PC-3 (cell line): Measurements from ENCODE around the gene JAKMIP2. TPM values are rescaled to one million over a fixed set of nuclear protein-coding genes. Genes with fewer than 3 reads are reported as not detected.

ENCODE experiments used
- ATAC-seq: fragments of 200-7000 bp; cut with Tn5 transposase; 2 replicates; pipeline ENCODE4 v1.9.1; 2020; ENCODE audit warnings: mild to moderate bottlenecking, moderate library complexity
- BruUV-seq: library from RNA; stranded (reverse); fragments of 400-500 nt; replicated peaks from 2 replicates; lab custom pipeline; 2021; lab: Mats Ljungman, UMichigan
- CTCF ChIA-PET: fragments of 300-600 bp; sonication (Branson Sonifier 250); formaldehyde crosslinking; loops from one replicate; lab custom pipeline; 2022; ENCODE audit warnings: antibody characterized with exemption; lab: Charles Lee
- POLR2A ChIA-PET: fragments of 300-600 bp; sonication (Branson Sonifier 250); formaldehyde crosslinking; loops from one replicate; lab custom pipeline; 2022; ENCODE audit warnings: antibody characterized with exemption; ENCODE audit not compliant: unreplicated experiment; lab: Charles Lee
- DNase-seq: peaks from one replicate; pipeline ENCODE4 v3.0.0-alpha.2; 2015
- H2AFZ ChIP-seq: fragments of 300-600 bp; sonication (generic); 2 replicates; pipeline ENCODE4 v1.6.0; 2016; ENCODE audit warnings: antibody characterized with exemption, low read length
- H3F3A ChIP-seq: fragments of 300-600 bp; sonication (generic); one replicate; pipeline ENCODE4 v1.6.0; 2017; ENCODE audit warnings: antibody characterized with exemption, low read length, control low read depth, mild to moderate bottlenecking; ENCODE audit not compliant: unreplicated experiment
- H3K27ac ChIP-seq: fragments of 300-600 bp; sonication (generic); 2 replicates; pipeline ENCODE4 v1.5.1; 2016; ENCODE audit warnings: mild to moderate bottlenecking, low read length
- H3K27me3 ChIP-seq: fragments of 300-600 bp; sonication (generic); 2 replicates; pipeline ENCODE4 v1.6.1; 2016; ENCODE audit warnings: low read length, mixed read lengths
- H3K36me3 ChIP-seq: fragments of 300-600 bp; sonication (generic); 2 replicates; pipeline ENCODE4 v1.6.1; 2016; ENCODE audit warnings: low read depth, mixed run types, low read length, mixed read lengths
- H3K4me1 ChIP-seq: fragments of 300-600 bp; sonication (generic); 2 replicates; pipeline ENCODE4 v1.5.1; 2016; ENCODE audit warnings: low read length; ENCODE audit not compliant: insufficient read depth
- H3K4me2 ChIP-seq: fragments of 300-600 bp; sonication (generic); 2 replicates; pipeline ENCODE4 v1.6.0; 2016; ENCODE audit warnings: low read length
- H3K4me3 ChIP-seq: fragments of 300-600 bp; sonication (generic); 2 replicates; pipeline ENCODE4 v1.5.1; 2016; ENCODE audit warnings: mild to moderate bottlenecking, low read length, mixed read lengths
- H3K79me2 ChIP-seq: fragments of 300-600 bp; sonication (generic); 2 replicates; pipeline ENCODE4 v1.6.1; 2017; ENCODE audit warnings: low read length, mixed read lengths
- H3K9ac ChIP-seq: fragments of 300-600 bp; sonication (generic); 2 replicates; pipeline ENCODE4 v1.6.0; 2016; ENCODE audit warnings: mild to moderate bottlenecking, low read length
- H3K9me2 ChIP-seq: fragments of 300-600 bp; sonication (generic); replicated peaks from 2 replicates; pipeline ENCODE4 v1.6.1; 2016; ENCODE audit warnings: mixed run types, low read length, mixed read lengths
- H3K9me3 ChIP-seq: fragments of 300-600 bp; sonication (generic); 2 replicates; pipeline ENCODE4 v1.6.1; 2016; ENCODE audit warnings: low read length, mixed read lengths
- H4K20me1 ChIP-seq: fragments of 300-600 bp; sonication (generic); 2 replicates; pipeline ENCODE4 v1.6.1; 2016; ENCODE audit warnings: low read length, mixed read lengths
- EZH2 ChIP-seq: fragments of 300-600 bp; sonication (generic); IDR thresholded peaks from one replicate; pipeline ENCODE4 v1.6.1; 2017; ENCODE audit warnings: antibody characterized with exemption, mild to moderate bottlenecking, low read length; ENCODE audit not compliant: unreplicated experiment
- EZH2phosphoT487 ChIP-seq: fragments of 300-600 bp; sonication (generic); IDR thresholded peaks from 2 replicates; pipeline ENCODE4 v1.6.1; 2018; ENCODE audit warnings: mild to moderate bottlenecking, antibody characterized with exemption, low read length, borderline replicate concordance
- intact Hi-C: fragments of 100-400 bp; cut with micrococcal nuclease; formaldehyde crosslinking; loops from 2 replicates; pipeline ENCODE4 v1.9.0; 2023
- total RNA-seq: library from RNA; depleted of rRNA; stranded (reverse); fragments of >200 nt; gene quantifications from 2 replicates; pipeline ENCODE4 v1.2.3, GENCODE V29; 2014
- TF ChIP-seq, protein P1 (sequence below): fragments of 300-600 bp; sonication (generic); conservative IDR thresholded peaks from 2 replicates; pipeline ENCODE4 v1.5.1; 2017; ENCODE audit warnings: antibody characterized with exemption, low read depth, mild to moderate bottlenecking, low read length

JAKMIP2 gene
- total RNA-seq, 1 experiment from 2014 or later, result 0.15 TPM

DNA sequence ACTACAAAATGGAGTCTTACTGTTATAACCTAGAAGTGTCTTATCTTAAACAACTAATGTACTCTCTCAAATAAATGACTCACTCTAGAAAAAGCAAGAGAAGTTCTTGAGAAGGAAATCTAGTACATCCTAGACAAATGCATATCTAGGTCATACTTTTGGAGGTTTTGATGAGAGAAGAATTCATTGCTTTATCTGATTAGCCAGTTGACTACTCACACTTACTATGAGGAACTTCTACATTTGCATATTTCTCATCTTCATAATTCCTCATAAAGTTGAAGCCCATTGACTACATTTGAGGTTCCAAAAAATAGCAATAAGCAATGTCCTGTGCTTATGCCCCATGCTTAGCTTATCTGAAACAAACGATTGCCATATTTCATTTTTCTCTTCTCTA lies 2.8 kb downstream of the JAKMIP2 start:
- Histone ChIP-seq H3K27ac (no peak overlapping the region), H2AFZ (no peak overlapping the region), H3F3A (no peaks in the 10 kb centered on the region), H3K36me3 (no peaks in the 10 kb centered on the region), H3K27me3 (no peaks in the 10 kb centered on the region), H3K4me3 (no peak overlapping the region), H3K4me1 (no peaks in the 10 kb centered on the region), H3K9me3 (no peaks in the 10 kb centered on the region), H3K4me2 (no peak overlapping the region), H3K9me2 (no peaks in the 10 kb centered on the region), H3K79me2 (no peaks in the 10 kb centered on the region), H4K20me1 (no peaks in the 10 kb centered on the region), H3K9ac (no peak overlapping the region)
- TF ChIP-seq EZH2 (no peak), EZH2phosphoT487 (no peak)
- TF ChIP-seq, protein P1, sequence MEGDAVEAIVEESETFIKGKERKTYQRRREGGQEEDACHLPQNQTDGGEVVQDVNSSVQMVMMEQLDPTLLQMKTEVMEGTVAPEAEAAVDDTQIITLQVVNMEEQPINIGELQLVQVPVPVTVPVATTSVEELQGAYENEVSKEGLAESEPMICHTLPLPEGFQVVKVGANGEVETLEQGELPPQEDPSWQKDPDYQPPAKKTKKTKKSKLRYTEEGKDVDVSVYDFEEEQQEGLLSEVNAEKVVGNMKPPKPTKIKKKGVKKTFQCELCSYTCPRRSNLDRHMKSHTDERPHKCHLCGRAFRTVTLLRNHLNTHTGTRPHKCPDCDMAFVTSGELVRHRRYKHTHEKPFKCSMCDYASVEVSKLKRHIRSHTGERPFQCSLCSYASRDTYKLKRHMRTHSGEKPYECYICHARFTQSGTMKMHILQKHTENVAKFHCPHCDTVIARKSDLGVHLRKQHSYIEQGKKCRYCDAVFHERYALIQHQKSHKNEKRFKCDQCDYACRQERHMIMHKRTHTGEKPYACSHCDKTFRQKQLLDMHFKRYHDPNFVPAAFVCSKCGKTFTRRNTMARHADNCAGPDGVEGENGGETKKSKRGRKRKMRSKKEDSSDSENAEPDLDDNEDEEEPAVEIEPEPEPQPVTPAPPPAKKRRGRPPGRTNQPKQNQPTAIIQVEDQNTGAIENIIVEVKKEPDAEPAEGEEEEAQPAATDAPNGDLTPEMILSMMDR, result no peak
- POLR2A ChIA-PET, result no interaction called here
- ATAC-seq (no peak), DNase-seq (no peak)
- BruUV-seq, result no TSS peak
- intact Hi-C loops, result no loop called here
- CTCF ChIA-PET, result no interaction called here

DNA sequence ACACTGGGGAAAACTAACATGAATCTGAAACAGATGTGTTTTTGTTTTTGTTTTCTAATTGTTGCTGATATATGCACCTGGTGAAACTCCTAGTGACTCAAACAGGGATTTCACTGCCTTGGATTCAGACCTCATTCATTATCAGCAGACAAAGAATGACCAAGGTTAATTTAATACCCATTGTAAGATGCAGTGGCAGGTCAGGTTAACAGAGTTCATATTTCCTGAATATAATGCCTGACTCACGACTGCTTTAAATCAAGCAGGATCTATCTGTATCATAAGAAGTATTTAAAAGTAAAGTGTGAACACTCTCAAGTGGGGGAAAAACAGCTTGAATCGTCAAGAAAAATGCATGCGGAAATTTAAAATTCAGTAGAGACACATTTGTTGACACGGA lies 5.5 kb downstream of the JAKMIP2 start:
- DNase-seq, result no peak
- H3K27ac ChIP-seq, result no peak overlapping the region
- no peak overlapping the region for H3K4me3 ChIP-seq
- no peaks in the 10 kb centered on the region for H3K36me3 ChIP-seq
- H2AFZ ChIP-seq, result no peak overlapping the region
- H3K9me2 ChIP-seq, result no peaks in the 10 kb centered on the region
- H4K20me1 ChIP-seq, result no peaks in the 10 kb centered on the region
- CTCF ChIA-PET, result interaction anchor here (0.7 kb wide), 1 partner anchor 1757 kb away, joined by 6 read pairs; no protein-coding TSS in a partner anchor
- no peaks in the 10 kb centered on the region for H3K4me1 ChIP-seq
- no peaks in the 10 kb centered on the region for H3K79me2 ChIP-seq
- TF ChIP-seq EZH2phosphoT487, result no peak
- TF ChIP-seq, protein P1, result no peak
- TF ChIP-seq EZH2, result no peak
- no peak overlapping the region for H3K4me2 ChIP-seq
- POLR2A ChIA-PET, result no interaction called here
- no peak overlapping the region for H3K9ac ChIP-seq
- no TSS peak for BruUV-seq
- no peaks in the 10 kb centered on the region for H3F3A ChIP-seq
- H3K27me3 ChIP-seq, result no peaks in the 10 kb centered on the region
- no peaks in the 10 kb centered on the region for H3K9me3 ChIP-seq
- ATAC-seq, result no peak
- intact Hi-C loops, result no loop called here

DNA sequence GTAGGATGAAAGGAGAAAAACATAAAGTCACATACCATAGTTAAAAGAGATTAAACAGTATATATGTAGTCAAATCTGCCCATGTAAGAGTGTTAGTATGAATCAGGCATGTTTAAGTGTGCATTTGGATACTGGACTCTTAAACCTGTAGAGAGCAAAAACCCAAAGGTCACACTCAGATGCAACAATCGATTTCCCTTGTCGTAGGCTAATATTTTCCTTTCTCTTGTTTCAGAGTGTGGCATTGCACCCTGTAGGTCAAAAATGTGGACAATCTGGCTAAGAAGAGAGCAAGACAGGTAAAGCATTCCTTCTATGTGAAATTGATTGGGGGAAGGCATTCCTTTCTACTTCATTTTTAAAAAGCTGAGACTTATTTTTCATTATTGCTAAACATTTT lies 8.9 kb downstream of the JAKMIP2 start:
- Histone ChIP-seq H3F3A (no peaks in the 10 kb centered on the region), H3K36me3 (no peaks in the 10 kb centered on the region), H3K27me3 (no peaks in the 10 kb centered on the region), H3K9me2 (no peaks in the 10 kb centered on the region), H3K4me3 (no peak overlapping the region), H3K79me2 (no peaks in the 10 kb centered on the region), H3K9ac (no peak overlapping the region), H2AFZ (no peak overlapping the region), H3K4me1 (no peaks in the 10 kb centered on the region), H3K4me2 (no peak overlapping the region), H3K27ac (no peak overlapping the region), H4K20me1 (no peaks in the 10 kb centered on the region), H3K9me3 (no peaks in the 10 kb centered on the region)
- ATAC-seq (no peak), DNase-seq (no peak)
- TF ChIP-seq EZH2 (no peak), EZH2phosphoT487 (no peak)
- TF ChIP-seq, protein P1, result no peak
- CTCF ChIA-PET, result no interaction called here
- intact Hi-C loops, result no loop called here
- POLR2A ChIA-PET, result no interaction called here
- BruUV-seq, result no TSS peak
